GM12872 (cell line): ENCODE data around the gene GPX1.

Experiments used
- CTCF ChIP-seq: IDR thresholded peaks from 3 replicates; pipeline ENCODE4 v1.5.1; 2011; ENCODE audit warnings: low read depth, mild to moderate bottlenecking, low read length, moderate library complexity; ENCODE audit not compliant: insufficient read depth

GPX1 gene

GRCh38 chr3:49358217-49358883, at the start of gene GPX1:
GPX1 (minus strand) TSS chr3:49358353; CDS start chr3:49358278, 75 bp downstream.
- no peak for TF ChIP-seq CTCF

- no peak for TF ChIP-seq CTCF
Measured at GRCh38 chr3:49406571-49407565, 48.7 kb upstream of the GPX1 start.

- no peak for TF ChIP-seq CTCF
Measured at GRCh38 chr3:49403891-49404290, 45.7 kb upstream of the GPX1 start.

GRCh38 chr3:49401766-49402165, 43.6 kb upstream of the GPX1 start:
- no peak for TF ChIP-seq CTCF

- TF ChIP-seq CTCF = no peak
Measured at GRCh38 chr3:49399461-49399860, 41.3 kb upstream of the GPX1 start.

- no peak for TF ChIP-seq CTCF
Measured at GRCh38 chr3:49397470-49397869, 39.3 kb upstream of the GPX1 start.

- TF ChIP-seq CTCF = no peak
Measured at GRCh38 chr3:49389297-49389696, 31.1 kb upstream of the GPX1 start.
